GM21390 (cell line): ENCODE results near the gene SH3RF1.

Experiments
- ATAC-seq: cut with Tn5 transposase; IDR thresholded peaks from one replicate; pipeline ENCODE4 v1.9.1; 2021; ENCODE audit not compliant: unreplicated experiment

SH3RF1 gene

GRCh38 chr4:169080981-169081380 lies 189.8 kb downstream of the SH3RF1 start:
- ATAC-seq, result no peak

GRCh38 chr4:169079942-169080827 lies 190.6 kb downstream of the SH3RF1 start:
- ATAC-seq, result peak; percentile 83

- no peak for ATAC-seq
Measured at GRCh38 chr4:169074117-169074516, 196.6 kb downstream of the SH3RF1 start.

GRCh38 chr4:169071747-169072146 lies 199.0 kb downstream of the SH3RF1 start:
- ATAC-seq, result no peak

- no peak for ATAC-seq
Measured at GRCh38 chr4:169070895-169071218, 199.9 kb downstream of the SH3RF1 start.

- ATAC-seq, result no peak
Measured at GRCh38 chr4:169070071-169070894, 200.5 kb downstream of the SH3RF1 start.

- ATAC-seq, result no peak
Measured at GRCh38 chr4:169068423-169068822, 202.3 kb downstream of the SH3RF1 start.

GRCh38 chr4:169066934-169067333 lies 203.8 kb downstream of the SH3RF1 start:
- no peak for ATAC-seq

GRCh38 chr4:169064296-169064695 lies 206.5 kb downstream of the SH3RF1 start:
- ATAC-seq, result no peak

- no peak for ATAC-seq
Measured at GRCh38 chr4:169063441-169063840, 207.3 kb downstream of the SH3RF1 start.

- ATAC-seq, result no peak
Measured at GRCh38 chr4:169062897-169063244, 207.9 kb downstream of the SH3RF1 start.

- ATAC-seq, result no peak
Measured at GRCh38 chr4:169061386-169061785, 209.4 kb downstream of the SH3RF1 start.

GRCh38 chr4:169060391-169061091 lies 210.2 kb downstream of the SH3RF1 start:
- ATAC-seq, result no peak

GRCh38 chr4:169059306-169060211 lies 211.2 kb downstream of the SH3RF1 start:
- ATAC-seq, result no peak

- no peak for ATAC-seq
Measured at GRCh38 chr4:169058312-169058711, 212.4 kb downstream of the SH3RF1 start.

GRCh38 chr4:169054879-169055278 lies 215.9 kb downstream of the SH3RF1 start:
- peak; percentile 68 for ATAC-seq

GRCh38 chr4:169052594-169052945 lies 218.2 kb downstream of the SH3RF1 start:
- ATAC-seq, result no peak

GRCh38 chr4:169051761-169052593 lies 218.8 kb downstream of the SH3RF1 start:
- no peak for ATAC-seq

- no peak for ATAC-seq
Measured at GRCh38 chr4:169050881-169051760, 219.6 kb downstream of the SH3RF1 start.
